ENCODE results near the gene STN1. TPM values are rescaled to one million over a fixed set of nuclear protein-coding genes. Genes with fewer than 3 reads are reported as not detected.
"Not testable (repeated sequence)": the region's sequence is repeated elsewhere in the genome, so short reads cannot be mapped to it uniquely, and the experiment has no call there.

Gene STN1
- total RNA-seq, 2 experiments from 2014 or later: 34.4 to 37.4 TPM

DNA sequence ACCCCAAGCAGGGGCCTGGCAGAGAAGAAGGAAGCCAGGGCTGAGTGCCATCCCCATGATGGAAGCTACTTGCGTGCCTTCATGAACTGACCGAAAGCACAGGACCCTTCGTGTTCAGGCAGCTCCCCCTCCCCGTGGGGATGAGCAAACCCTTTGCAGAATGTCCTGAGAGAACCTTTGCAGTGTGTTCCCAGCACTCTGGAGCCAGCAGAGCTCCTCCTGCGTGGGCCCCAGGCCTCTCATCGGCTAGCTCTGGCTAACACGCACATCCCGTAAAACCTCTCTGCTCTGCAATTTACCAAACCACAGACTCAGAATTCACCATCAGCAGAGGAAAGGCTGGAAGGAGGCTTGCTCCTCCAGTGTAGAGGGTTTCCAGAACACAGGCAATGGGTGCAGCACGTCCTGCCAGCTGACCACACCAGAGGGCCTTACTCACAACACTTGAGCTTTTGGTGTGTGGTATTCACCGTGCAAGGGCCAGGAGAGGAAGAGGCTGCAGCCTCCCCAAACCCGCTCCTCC is 65.7 kb downstream of the STN1 start:
- H3K9me3 Mint-ChIP-seq (ENCODE audit: low read depth): no peaks in the 10 kb centered on the region
- CTCF ChIA-PET: interaction anchor here (0.7 to 4.2 kb wide), 3 partner anchors 9 to 140 kb away, joined by 3 to 35 read pairs (median 3); no protein-coding TSS in a partner anchor
- H3K27ac Mint-ChIP-seq: no peak overlapping the region
- no peaks in the 10 kb centered on the region for H3K36me3 Mint-ChIP-seq (ENCODE audit: low read depth)
- ATAC-seq: no peak
- peaks cover 34% of the 10 kb centered on the region for H3K27me3 Mint-ChIP-seq
- DNase-seq: no peak
- intact Hi-C loops (cut with DNase I, micrococcal nuclease): no loop called here
- POLR2A ChIA-PET: no interaction called here
- H3K4me1 Mint-ChIP-seq: peaks cover 10% of the 10 kb centered on the region
- H3K4me3 Mint-ChIP-seq: no peak overlapping the region

DNA sequence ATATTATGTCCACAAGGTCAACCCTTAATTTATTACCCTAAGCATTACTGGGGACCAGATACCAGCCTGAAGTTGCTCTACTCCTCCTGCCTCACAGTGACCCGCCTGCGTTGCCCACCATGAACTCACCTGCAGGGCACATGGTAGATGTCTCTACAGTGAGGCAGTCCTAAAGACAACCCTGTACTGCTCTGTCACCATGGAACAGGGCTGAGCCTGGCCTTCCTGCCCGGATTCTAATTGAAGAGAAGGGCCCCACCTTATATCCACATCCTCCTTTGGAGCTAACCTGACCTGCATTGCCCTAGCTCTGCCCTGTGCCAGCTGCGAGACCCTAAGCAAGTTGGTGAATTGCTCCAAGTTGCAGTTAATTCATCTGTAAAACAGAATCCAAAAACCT is 66.7 kb downstream of the STN1 start:
- peaks cover 17% of the 10 kb centered on the region for H3K4me1 Mint-ChIP-seq
- POLR2A ChIA-PET: no interaction called here
- H3K27ac Mint-ChIP-seq: no peak overlapping the region
- intact Hi-C loops (cut with DNase I, micrococcal nuclease): no loop called here
- DNase-seq (no peak), ATAC-seq (no peak)
- H3K27me3 Mint-ChIP-seq: peaks cover 25% of the 10 kb centered on the region
- CTCF ChIA-PET: interaction anchor here (0.7 to 4.2 kb wide), 2 partner anchors 106 to 140 kb away, joined by 3 to 35 read pairs; no protein-coding TSS in a partner anchor
- no peaks in the 10 kb centered on the region for H3K36me3 Mint-ChIP-seq (ENCODE audit: low read depth)
- no peak overlapping the region for H3K4me3 Mint-ChIP-seq
- H3K9me3 Mint-ChIP-seq (ENCODE audit: low read depth): no peaks in the 10 kb centered on the region

DNA sequence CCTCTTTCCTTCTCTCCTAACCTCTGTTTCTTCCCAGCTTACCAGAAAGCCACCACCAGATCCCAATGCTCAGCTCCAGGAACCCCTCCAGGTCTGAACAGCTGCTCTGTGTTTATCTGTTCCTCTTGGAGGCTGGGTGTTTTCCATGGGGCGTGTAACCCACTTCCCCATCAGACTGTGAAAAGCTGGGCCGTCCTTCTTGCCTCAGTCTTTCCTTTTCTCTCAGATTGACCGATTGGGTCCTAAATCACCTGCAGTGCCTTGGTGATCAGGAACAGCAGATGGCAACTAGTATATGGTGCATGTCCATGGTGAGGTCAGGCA is 67.5 kb downstream of the STN1 start:
- DNase-seq (no peak), ATAC-seq (no peak)
- Mint-ChIP-seq H3K27me3 (peaks cover 20% of the 10 kb centered on the region), H3K27ac (no peak overlapping the region), H3K36me3 (ENCODE audit: low read depth) (no peaks in the 10 kb centered on the region), H3K4me1 (peaks cover 22% of the 10 kb centered on the region), H3K4me3 (no peak overlapping the region), H3K9me3 (ENCODE audit: low read depth) (no peaks in the 10 kb centered on the region)
- ChIA-PET POLR2A (no interaction called here), CTCF (no interaction called here)
- intact Hi-C loops (cut with DNase I, micrococcal nuclease): no loop called here

DNA sequence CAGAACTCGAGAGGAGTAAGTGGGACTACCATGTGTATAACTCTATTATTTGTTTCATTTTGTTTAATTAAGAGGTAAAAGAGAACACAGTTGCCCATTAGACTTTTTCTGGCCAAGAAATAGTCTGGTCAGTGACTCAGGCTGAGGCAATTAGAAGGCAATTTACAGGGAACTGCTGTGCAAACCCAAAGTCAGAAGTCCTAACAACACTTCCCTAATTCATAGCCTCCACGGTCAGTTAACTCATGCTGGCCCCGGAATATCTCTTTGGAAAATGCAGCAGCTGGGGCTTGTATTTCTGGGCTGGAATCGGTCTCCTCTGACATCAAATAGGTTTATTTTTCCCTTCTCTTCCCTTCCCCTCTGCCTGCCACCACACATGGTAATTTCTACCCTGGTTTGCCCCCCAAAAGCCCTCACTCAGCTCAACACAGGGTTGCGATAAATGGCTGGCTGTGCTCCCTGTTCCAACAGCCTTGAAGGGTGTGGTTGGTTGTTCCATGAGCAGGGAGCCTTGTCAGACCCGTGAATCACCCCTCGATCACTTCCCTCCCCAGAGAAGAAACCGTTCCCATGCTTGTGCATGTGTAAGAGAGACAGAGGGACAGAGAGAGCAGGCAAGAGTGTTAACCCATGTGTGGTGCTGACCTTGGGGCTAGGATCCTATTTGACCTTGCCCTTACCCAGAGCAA is 68.0 kb downstream of the STN1 start:
- H3K4me1 Mint-ChIP-seq: peaks cover 24% of the 10 kb centered on the region
- CTCF ChIA-PET: interaction anchor here (0.8 kb wide), 1 partner anchor 129 kb away, joined by 4 read pairs; no protein-coding TSS in a partner anchor
- no peaks in the 10 kb centered on the region for H3K9me3 Mint-ChIP-seq (ENCODE audit: low read depth)
- H3K36me3 Mint-ChIP-seq (ENCODE audit: low read depth): no peaks in the 10 kb centered on the region
- H3K27me3 Mint-ChIP-seq: peaks cover 20% of the 10 kb centered on the region
- intact Hi-C loops (cut with DNase I, micrococcal nuclease): no loop called here
- no peak overlapping the region for H3K27ac Mint-ChIP-seq
- POLR2A ChIA-PET: no interaction called here
- ATAC-seq: no peak
- no peak overlapping the region for H3K4me3 Mint-ChIP-seq
- no peak for DNase-seq

DNA sequence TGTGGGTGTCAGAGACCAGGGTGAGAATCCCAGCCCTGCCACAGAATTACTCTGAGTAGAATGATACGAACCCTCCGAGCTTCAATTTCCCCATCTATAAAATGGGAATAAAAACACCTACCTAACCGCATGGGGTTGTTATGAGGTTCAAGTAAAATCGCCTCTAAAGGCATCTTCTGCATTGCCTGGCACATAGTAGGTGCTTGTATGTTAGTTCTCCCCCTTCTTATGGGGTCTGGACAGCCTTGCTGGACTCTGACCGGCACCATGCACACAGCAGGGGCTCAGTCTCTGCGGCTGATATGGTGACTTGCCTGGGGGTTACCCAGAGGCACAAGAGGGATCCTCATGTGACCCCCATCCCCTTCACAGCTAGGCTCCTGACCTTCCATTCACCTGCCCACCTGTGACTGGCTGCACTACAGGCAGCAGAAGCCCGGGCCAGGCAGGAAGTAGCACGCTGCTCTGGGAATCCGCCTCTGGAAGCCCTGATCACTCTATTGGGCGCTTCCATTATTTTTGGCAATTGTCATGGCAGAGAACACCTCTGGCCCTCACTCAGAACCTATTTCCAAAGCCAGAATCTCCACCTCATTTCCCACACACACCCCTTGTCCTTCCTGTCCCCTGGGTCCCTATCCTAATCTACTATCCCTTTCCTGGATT is 68.6 kb downstream of the STN1 start:
- POLR2A ChIA-PET: no interaction called here
- DNase-seq (no peak), ATAC-seq (no peak)
- H3K27me3 Mint-ChIP-seq: peaks cover 15% of the 10 kb centered on the region
- no peaks in the 10 kb centered on the region for H3K36me3 Mint-ChIP-seq (ENCODE audit: low read depth)
- CTCF ChIA-PET: interaction anchor here (0.8 to 4.0 kb wide), 8 partner anchors 9 to 152 kb away, joined by 3 to 28 read pairs (median 4); no protein-coding TSS in a partner anchor
- H3K4me3 Mint-ChIP-seq: no peak overlapping the region
- H3K27ac Mint-ChIP-seq: no peak overlapping the region
- H3K9me3 Mint-ChIP-seq (ENCODE audit: low read depth): no peaks in the 10 kb centered on the region
- H3K4me1 Mint-ChIP-seq: peaks cover 20% of the 10 kb centered on the region
- intact Hi-C loops (cut with DNase I, micrococcal nuclease): no loop called here

DNA sequence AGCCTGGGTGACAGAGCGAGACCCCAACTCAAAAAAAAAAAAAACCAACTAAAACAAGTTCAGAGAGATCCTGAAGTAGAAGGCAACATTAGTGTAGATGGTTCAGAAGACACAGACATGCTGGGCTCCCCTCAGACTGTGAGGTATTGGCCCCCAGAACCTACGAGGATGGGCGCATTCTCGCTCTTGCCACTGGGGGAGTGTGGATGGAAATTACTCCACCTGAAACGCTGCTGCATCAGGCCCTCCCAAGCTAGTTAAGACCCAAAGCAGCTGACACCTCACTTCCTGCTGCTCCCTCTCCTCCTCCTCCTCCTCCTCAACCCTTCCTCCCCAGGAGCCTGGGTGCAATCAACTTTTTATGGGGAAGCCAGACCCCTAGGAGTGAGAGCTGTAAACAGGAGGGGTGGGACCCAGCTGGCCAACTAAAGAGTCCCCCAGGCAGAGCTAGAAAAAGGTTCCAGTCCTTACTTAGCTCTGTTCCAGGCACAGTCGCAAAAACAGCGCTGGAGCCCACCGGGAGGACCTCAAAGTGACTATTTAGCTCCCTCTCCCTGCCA is 70.0 kb downstream of the STN1 start:
- no peaks in the 10 kb centered on the region for H3K36me3 Mint-ChIP-seq (ENCODE audit: low read depth)
- ATAC-seq: no peak
- intact Hi-C loops (cut with DNase I, micrococcal nuclease): no loop called here
- DNase-seq: peak; percentile 53
- CTCF ChIA-PET: interaction anchor here (0.6 to 4.0 kb wide), 16 partner anchors 9 to 375 kb away, joined by 3 to 28 read pairs (median 4); no protein-coding TSS in a partner anchor
- POLR2A ChIA-PET: no interaction called here
- peaks cover 5% of the 10 kb centered on the region for H3K27me3 Mint-ChIP-seq
- peaks cover 17% of the 10 kb centered on the region for H3K4me1 Mint-ChIP-seq
- no peaks in the 10 kb centered on the region for H3K9me3 Mint-ChIP-seq (ENCODE audit: low read depth)
- H3K4me3 Mint-ChIP-seq: no peak overlapping the region
- H3K27ac Mint-ChIP-seq: no peak overlapping the region

DNA sequence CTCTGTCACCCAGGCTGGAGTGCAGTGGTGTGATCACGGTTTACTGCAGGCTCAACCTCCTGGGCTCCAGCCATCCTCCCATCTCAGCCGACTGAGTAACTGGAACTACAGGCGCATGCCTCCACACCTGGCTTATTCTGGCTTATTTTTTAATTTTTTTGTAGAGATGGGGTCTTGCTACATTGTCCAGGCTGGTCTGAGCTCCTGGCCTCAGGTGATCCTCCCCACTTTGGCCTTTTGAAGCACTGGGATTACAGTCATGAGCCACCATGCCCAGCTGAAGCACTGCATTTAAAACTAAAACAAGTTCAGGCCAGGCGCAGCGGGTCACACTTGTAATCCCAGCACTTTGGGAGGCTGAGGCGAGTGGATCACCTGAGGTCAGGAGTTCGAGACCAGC is 70.6 kb downstream of the STN1 start:
- Mint-ChIP-seq H3K27me3 (peaks cover 3% of the 10 kb centered on the region), H3K4me3 (no peak overlapping the region), H3K4me1 (peaks cover 17% of the 10 kb centered on the region), H3K36me3 (ENCODE audit: low read depth) (no peaks in the 10 kb centered on the region), H3K9me3 (ENCODE audit: low read depth) (no peaks in the 10 kb centered on the region), H3K27ac (no peak overlapping the region)
- ChIA-PET CTCF (interaction anchor here (0.6 to 4.0 kb wide), 10 partner anchors 10 to 182 kb away, joined by 3 to 28 read pairs (median 4); no protein-coding TSS in a partner anchor), POLR2A (no interaction called here)
- DNase-seq: no peak
- intact Hi-C loops (cut with DNase I, micrococcal nuclease): no loop called here
- ATAC-seq: no peak

DNA sequence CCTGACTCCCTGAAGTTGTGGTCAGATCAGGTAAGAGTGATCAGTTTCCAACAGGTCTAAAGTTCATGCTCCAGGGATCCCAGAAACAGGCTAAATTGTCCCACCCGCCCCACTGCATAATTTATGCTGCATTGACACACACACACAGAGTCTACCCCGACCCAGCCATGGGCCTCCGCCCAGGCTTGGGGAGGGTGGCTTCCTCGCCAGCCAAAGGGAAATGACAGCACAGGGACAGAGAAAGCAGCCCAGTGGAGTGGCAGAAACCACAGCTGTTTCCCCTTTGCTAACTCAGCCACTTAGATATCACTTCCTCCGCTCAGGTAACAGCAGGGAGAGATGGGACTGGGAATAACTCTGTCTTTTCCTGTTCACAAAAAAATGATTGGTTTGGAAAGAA is 72.0 kb downstream of the STN1 start:
- Mint-ChIP-seq H3K4me1 (peaks cover 17% of the 10 kb centered on the region), H3K9me3 (ENCODE audit: low read depth) (no peaks in the 10 kb centered on the region), H3K27ac (peak overlapping the region; percentile 18), H3K27me3 (peaks cover 3% of the 10 kb centered on the region), H3K36me3 (ENCODE audit: low read depth) (no peaks in the 10 kb centered on the region), H3K4me3 (no peak overlapping the region)
- DNase-seq (peak; percentile 51), ATAC-seq (peak; percentile 82)
- intact Hi-C loops (cut with DNase I, micrococcal nuclease): no loop called here
- POLR2A ChIA-PET: no interaction called here
- CTCF ChIA-PET: interaction anchor here (0.6 to 4.0 kb wide), 2 partner anchors 87 to 134 kb away, joined by 3 to 28 read pairs; no protein-coding TSS in a partner anchor

DNA sequence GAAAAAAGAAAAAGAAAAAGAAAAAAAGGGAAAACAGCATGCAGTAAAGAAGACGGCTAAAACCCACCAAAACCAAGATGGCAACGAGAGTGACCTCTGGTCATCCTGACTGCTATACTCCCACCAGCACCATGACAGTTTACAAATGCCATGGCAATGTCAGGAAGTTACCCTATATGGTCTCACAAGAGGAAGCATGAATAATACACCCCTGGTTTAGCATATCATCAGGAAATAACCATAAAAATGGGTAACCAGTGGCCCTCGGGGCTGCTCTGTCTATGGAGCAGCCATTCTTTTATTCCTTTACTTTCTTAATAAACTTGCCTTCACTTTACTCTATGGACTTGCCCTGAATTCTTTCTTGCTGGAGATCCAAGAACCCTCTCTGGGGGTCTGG is 72.6 kb downstream of the STN1 start:
- POLR2A ChIA-PET; H3K27me3 Mint-ChIP-seq; H3K9me3 Mint-ChIP-seq (ENCODE audit: low read depth); ATAC-seq; DNase-seq; intact Hi-C loops (cut with DNase I, micrococcal nuclease); H3K4me3 Mint-ChIP-seq; H3K36me3 Mint-ChIP-seq (ENCODE audit: low read depth): not testable (repeated sequence)
- Mint-ChIP-seq H3K4me1 (peaks cover 17% of the 10 kb centered on the region), H3K27ac (peak overlapping the region; percentile 16)
- CTCF ChIA-PET: interaction anchor here (0.9 to 4.0 kb wide), 2 partner anchors 13 to 133 kb away, joined by 3 to 28 read pairs; no protein-coding TSS in a partner anchor

DNA sequence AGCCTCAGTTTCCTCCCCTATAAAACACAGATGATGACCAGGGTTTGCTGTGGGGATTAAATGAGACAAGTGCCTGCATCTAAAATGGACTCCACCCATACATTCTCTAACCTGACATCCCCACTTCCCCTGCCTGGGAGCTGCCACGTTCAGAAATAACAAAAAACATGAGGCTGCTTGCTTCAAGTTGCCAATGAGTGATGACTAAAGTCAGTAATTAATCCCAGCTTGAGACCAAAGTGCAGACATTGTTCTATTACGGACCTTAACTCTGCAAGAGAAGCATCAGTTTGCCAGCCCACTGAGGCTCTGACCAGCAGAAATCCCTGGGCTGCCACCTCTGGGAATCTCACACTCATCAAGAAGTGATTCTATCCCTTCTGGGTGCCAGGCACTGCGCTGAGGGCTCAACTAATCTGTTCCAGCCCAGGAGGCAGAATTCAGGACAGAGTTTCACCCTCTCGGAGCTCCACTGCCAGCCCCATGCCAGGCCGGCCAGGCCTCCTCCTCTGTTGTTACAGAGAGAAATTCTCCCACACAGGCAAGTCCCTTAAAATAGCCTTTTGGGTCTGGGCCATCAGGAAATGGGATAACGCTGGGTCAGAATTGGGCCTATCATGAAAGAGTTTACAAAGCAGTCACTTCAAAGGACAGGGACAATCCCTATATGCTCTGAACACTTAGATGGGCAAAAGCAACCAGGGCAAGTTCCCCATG is 74.0 kb downstream of the STN1 start:
- ATAC-seq (no peak), DNase-seq (no peak)
- Mint-ChIP-seq H3K27me3 (peaks cover 3% of the 10 kb centered on the region), H3K36me3 (ENCODE audit: low read depth) (no peaks in the 10 kb centered on the region), H3K4me3 (no peak overlapping the region), H3K9me3 (ENCODE audit: low read depth) (no peaks in the 10 kb centered on the region), H3K27ac (no peak overlapping the region), H3K4me1 (peaks cover 17% of the 10 kb centered on the region)
- CTCF ChIA-PET: interaction anchor here (0.9 to 1.8 kb wide), 6 partner anchors 8 to 158 kb away, joined by 3 to 4 read pairs (median 3); no protein-coding TSS in a partner anchor
- POLR2A ChIA-PET: no interaction called here
- intact Hi-C loops (cut with DNase I, micrococcal nuclease): loop anchor here in 1 of 2 experiments (5.0 kb wide), 1 partner anchor 733 kb away; no protein-coding TSS in a partner anchor

DNA sequence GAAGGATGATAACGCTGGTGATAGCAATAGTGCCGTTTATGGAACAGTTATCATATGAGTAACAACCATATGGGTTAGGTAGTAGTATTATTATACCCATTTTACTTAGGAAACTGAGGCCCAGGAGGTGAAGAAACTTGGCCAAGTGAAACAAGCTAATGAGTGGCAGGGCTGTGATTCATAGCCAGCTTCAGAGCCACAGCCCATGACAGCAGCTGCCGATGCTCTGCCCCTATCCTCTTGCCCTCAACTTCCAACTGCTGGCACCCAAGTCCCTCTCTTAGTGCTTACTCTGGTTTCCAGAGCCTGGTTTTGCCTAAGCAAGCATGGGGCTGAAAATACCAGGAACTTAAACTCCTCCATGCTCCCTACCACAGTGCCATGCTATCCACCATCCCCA is 74.9 kb downstream of the STN1 start:
- H3K9me3 Mint-ChIP-seq (ENCODE audit: low read depth): no peaks in the 10 kb centered on the region
- H3K27me3 Mint-ChIP-seq: no peaks in the 10 kb centered on the region
- POLR2A ChIA-PET: interaction anchor here (1.5 kb wide), 1 partner anchor 11 kb away, joined by 3 read pairs; no protein-coding TSS in a partner anchor
- peak; percentile 16 for ATAC-seq
- no peak overlapping the region for H3K4me3 Mint-ChIP-seq
- CTCF ChIA-PET: interaction anchor here (0.9 to 1.8 kb wide), 6 partner anchors 9 to 157 kb away, joined by 3 to 7 read pairs (median 3); no protein-coding TSS in a partner anchor
- H3K4me1 Mint-ChIP-seq: peaks cover 17% of the 10 kb centered on the region
- intact Hi-C loops (cut with DNase I, micrococcal nuclease): loop anchor here in 1 of 2 experiments (5.0 kb wide), 1 partner anchor 734 kb away; no protein-coding TSS in a partner anchor
- no peak overlapping the region for H3K27ac Mint-ChIP-seq
- no peaks in the 10 kb centered on the region for H3K36me3 Mint-ChIP-seq (ENCODE audit: low read depth)
- DNase-seq: no peak
